Measurements from ENCODE around the gene OR4E2.
"Not testable (repeated sequence)": the region's sequence is repeated elsewhere in the genome, so short reads cannot be mapped to it uniquely, and the experiment has no call there.

OR4E2 gene

GRCh38 chr14:21697662-21698061, 44.0 kb downstream of the OR4E2 start:
- not testable (repeated sequence) for DNase-seq

GRCh38 chr14:21698538-21698937, 44.9 kb downstream of the OR4E2 start:
- not testable (repeated sequence) for DNase-seq

GRCh38 chr14:21699551-21699950, 45.9 kb downstream of the OR4E2 start:
- no peak for DNase-seq

- no peak for DNase-seq
Measured at GRCh38 chr14:21702316-21702715, 48.7 kb downstream of the OR4E2 start.

GRCh38 chr14:21703357-21704326, 50.0 kb downstream of the OR4E2 start:
- no peak for DNase-seq

GRCh38 chr14:21704338-21704737, 50.7 kb downstream of the OR4E2 start:
- DNase-seq: no peak

- peak; percentile 53 for DNase-seq
Measured at GRCh38 chr14:21711360-21711961, 57.8 kb downstream of the OR4E2 start.

DNA sequence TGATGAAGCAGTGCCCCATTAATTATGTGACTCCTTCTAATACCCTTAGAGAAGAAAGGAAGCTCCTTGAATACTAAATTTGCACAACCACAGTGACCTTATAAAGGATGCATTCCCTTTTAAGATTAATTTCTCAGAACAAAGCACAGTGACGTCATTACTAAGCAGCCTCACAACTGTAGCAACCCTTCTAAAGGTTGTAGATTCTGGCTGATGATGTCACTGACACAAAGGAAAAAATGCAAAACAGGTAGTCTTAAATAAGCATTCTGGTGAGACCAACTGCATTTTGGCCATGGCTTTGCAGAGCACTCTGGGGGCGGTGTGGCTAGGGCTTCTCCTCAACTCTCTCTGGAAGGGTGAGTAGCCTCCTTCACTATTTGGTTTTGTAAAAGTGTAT, 58.4 kb downstream of the OR4E2 start:
- DNase-seq: no peak

DNA sequence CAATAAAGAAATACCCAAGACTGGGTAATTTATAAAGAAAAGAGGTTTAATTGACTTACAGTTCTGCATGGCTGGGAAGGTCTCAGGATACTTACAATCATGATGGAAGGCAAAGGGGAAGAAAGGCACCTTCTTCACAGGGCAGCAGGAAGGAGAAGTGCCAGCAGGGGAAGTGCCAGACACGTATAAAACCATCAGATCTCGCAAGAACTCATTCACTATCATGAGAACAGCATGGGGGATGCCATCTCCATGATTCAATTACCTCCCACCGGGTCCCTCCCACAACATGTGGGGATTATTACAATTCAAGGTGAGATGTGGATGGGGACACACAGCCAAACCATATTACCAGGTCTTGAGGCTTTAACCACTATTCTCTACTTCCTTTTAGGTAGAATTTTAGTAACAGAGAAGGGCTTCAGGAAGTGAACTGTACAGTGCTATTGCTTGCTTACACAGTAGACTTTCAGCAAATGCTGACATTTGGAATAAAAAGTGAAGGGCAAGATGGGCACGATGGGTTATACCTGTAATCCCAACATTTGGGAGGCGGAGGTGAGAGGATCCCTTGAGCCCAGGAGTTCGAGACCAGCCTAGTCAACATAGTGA, 60.8 kb downstream of the OR4E2 start:
- DNase-seq: no peak
